Measurements from ENCODE around the gene PIM1.
"Not testable (repeated sequence)": the region's sequence is repeated elsewhere in the genome, so short reads cannot be mapped to it uniquely, and the experiment has no call there.

Gene PIM1

DNA sequence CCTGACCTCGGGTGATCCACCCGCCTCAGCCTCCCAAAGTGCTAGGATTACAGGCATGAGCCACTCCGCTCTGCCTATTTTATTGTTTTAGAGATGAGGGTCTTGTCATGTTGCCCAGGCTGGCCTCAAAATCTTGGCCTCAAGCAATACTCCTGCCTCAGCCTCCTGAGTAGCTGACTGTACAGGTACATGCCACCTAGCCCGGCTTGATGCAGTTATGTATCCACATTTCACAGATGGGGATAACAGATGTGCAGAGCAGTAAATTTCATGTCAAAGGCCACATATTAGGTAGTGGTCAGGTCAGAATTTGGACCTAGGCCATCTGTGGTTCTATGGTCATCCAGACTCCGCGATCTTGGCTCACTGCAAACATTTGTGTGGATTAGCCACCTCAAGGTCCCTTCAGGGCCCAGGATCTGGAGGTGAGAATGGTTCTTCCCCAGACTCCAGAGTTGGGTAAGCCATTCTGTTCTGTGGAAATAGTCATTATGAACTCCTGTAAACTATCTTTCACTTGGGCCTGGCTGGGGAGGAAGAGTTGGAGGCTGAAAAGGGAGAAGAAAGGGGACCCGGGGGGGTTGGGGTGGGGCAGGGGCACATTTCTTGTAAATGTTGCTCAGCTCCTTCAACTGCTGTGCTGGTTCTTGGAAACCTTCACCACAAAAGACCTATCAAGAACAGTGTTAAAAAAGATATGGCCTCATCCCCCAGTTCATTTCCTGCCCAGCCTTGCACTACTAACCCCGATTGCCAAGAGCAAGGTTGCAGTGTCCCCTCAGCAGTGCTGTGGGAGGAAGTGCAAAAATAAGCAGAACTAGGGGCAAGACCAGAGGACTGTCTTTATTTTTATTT lies 13.0 kb downstream of the PIM1 start:
- TF ChIP-seq, protein P1, sequence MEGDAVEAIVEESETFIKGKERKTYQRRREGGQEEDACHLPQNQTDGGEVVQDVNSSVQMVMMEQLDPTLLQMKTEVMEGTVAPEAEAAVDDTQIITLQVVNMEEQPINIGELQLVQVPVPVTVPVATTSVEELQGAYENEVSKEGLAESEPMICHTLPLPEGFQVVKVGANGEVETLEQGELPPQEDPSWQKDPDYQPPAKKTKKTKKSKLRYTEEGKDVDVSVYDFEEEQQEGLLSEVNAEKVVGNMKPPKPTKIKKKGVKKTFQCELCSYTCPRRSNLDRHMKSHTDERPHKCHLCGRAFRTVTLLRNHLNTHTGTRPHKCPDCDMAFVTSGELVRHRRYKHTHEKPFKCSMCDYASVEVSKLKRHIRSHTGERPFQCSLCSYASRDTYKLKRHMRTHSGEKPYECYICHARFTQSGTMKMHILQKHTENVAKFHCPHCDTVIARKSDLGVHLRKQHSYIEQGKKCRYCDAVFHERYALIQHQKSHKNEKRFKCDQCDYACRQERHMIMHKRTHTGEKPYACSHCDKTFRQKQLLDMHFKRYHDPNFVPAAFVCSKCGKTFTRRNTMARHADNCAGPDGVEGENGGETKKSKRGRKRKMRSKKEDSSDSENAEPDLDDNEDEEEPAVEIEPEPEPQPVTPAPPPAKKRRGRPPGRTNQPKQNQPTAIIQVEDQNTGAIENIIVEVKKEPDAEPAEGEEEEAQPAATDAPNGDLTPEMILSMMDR (IDR thresholded peaks at IDR 0.05; ENCODE audit: low read depth, low read length, missing control alignments): no peak
- DNase-seq: no peak
- no peaks in the 10 kb centered on the region for H3K27me3 ChIP-seq (replicated peaks)
- in situ Hi-C loops (cut with HindIII; ENCODE audit: low pct_ligation_motif_present, low sequenced_read_pairs): no loop called here
- H3K27ac ChIP-seq: no peak overlapping the region
- H3K36me3 ChIP-seq (replicated peaks): no peaks in the 10 kb centered on the region
- no peak overlapping the region for H3K4me3 ChIP-seq (ENCODE audit: low read depth, low read length)

DNA sequence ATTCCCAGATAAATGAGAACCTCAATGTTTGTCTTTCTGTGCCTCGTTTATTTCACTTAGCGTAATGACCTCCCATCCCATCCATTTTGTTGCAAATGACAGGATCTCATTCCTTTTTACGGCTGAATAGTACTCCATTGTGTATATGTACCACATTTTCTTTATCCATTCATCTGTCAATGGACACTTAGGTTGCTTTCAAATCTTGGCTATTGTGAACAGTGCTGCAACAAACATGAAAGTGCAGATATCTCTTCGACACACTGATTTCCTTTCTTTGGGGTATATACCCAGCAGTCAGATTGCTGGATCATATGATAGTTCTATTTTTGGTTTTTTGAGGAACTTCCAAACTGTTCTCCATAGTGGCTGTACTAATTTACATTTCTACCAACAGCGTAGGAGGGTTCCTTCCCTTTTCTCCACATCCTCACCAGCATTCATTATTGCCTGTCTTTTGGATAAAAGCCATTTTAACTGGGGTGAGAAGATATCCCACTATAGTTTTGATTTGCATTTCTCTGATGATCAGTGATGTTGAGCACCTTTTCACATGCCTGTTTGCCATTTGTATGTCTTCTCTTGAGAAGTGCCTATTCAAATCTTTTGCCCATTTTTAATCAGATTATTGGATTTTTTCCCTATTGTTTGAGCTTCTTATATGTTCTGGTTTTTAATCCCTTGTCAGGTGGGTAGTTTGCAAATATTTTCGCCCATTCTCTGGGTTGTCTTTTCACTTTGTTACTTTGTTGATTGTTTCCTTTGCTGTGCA lies 16.2 kb downstream of the PIM1 start:
- H3K4me3 ChIP-seq (ENCODE audit: low read depth, low read length); H3K36me3 ChIP-seq (replicated peaks); DNase-seq; H3K27me3 ChIP-seq (replicated peaks); H3K27ac ChIP-seq; in situ Hi-C loops (cut with HindIII; ENCODE audit: low pct_ligation_motif_present, low sequenced_read_pairs): not testable (repeated sequence)

DNA sequence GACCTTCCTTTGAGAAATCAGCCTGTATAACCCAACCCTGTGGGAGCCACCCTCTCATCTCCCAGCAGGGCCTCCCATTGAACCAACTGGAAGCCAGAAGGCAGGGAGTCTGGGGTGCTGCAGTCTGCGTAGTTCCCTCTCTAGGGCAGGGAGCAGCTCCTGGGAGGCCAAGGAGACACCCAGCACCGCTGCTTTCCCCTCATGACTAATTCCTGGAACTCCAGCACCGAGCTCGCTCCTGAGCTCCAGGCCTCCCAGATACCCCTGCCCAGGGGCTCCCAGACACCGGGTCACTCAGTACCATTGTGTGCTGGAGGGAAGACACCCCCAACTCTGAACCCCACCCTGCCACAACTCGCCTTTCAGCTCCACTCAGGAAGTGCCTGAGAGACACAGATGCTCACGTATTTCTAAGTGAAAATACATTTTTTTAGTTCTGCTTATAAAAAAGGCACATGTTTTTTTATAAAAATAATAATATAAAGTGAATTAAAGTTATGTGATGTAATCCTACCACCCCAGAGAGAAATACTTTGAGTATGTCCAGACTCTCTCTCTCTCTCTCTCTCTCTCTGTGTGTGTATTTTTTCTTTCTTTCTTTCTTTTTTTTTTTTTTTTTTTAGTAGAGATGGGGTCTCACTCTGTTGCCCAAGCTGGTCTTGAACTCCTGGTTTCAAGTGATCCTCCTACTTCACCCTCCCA lies 17.5 kb downstream of the PIM1 start:
- in situ Hi-C loops (cut with HindIII; ENCODE audit: low pct_ligation_motif_present, low sequenced_read_pairs): no loop called here
- no peak overlapping the region for H3K4me3 ChIP-seq (ENCODE audit: low read depth, low read length)
- H3K27ac ChIP-seq: no peak overlapping the region
- H3K36me3 ChIP-seq (replicated peaks): no peaks in the 10 kb centered on the region
- no peaks in the 10 kb centered on the region for H3K27me3 ChIP-seq (replicated peaks)
- TF ChIP-seq, protein P1 (IDR thresholded peaks at IDR 0.05; ENCODE audit: low read depth, low read length, missing control alignments): no peak
- DNase-seq: no peak

DNA sequence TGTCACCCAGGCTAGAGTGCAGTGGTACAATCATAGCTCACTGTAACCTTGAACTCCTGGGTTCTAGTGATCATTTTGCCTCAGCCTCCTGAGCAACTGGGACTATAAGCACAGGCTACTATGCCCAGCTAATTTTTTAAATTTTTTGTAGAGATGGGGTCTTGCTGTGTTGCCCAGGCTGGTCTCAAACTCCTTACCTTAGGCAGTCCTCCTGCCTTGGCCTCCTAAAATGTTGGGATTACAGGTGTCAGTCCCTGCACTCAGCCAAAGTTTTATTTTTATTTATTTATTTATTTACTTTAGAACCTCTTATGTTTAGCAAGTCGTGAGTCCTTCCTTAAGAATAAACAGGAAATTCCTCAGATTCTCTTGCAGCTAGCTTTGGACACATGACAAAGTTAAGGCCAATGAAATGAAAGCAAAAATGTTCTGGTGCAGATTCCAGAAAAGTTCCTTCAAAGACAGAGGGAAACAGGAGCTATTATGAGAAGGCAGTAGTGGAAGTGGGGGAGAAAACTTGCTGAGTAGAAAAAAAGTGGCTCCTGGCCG lies 19.1 kb downstream of the PIM1 start:
- no peaks in the 10 kb centered on the region for H3K36me3 ChIP-seq (replicated peaks)
- no peak for DNase-seq
- H3K4me3 ChIP-seq (ENCODE audit: low read depth, low read length): no peak overlapping the region
- TF ChIP-seq, protein P1 (IDR thresholded peaks at IDR 0.05; ENCODE audit: low read depth, low read length, missing control alignments): no peak
- H3K27me3 ChIP-seq (replicated peaks): no peaks in the 10 kb centered on the region
- no peak overlapping the region for H3K27ac ChIP-seq
- in situ Hi-C loops (cut with HindIII; ENCODE audit: low pct_ligation_motif_present, low sequenced_read_pairs): no loop called here

DNA sequence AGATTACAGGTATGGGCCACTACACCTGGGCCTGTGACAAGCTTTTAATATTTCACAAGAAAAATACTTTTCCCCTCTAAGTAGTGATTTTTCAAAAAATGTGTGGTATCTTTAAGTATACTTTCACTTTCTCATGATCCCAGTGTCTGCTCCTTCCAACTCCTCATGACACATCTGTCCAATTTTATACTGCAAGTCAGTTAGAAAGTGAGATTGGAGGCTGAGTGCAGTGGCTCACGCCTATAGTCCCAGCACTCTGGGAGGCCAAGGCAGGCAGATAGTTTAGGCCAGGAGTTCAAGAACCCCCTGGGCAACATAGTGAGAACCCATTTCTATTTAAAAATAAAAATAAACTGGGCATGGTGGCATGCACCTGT lies 20.2 kb downstream of the PIM1 start:
- no peaks in the 10 kb centered on the region for H3K27me3 ChIP-seq (replicated peaks)
- peak overlapping the region; percentile 51 for H3K27ac ChIP-seq
- in situ Hi-C loops (cut with HindIII; ENCODE audit: low pct_ligation_motif_present, low sequenced_read_pairs): no loop called here
- no peaks in the 10 kb centered on the region for H3K36me3 ChIP-seq (replicated peaks)
- TF ChIP-seq, protein P1 (IDR thresholded peaks at IDR 0.05; ENCODE audit: low read depth, low read length, missing control alignments): no peak
- H3K4me3 ChIP-seq (ENCODE audit: low read depth, low read length): no peak overlapping the region
- DNase-seq: peak; percentile 31

DNA sequence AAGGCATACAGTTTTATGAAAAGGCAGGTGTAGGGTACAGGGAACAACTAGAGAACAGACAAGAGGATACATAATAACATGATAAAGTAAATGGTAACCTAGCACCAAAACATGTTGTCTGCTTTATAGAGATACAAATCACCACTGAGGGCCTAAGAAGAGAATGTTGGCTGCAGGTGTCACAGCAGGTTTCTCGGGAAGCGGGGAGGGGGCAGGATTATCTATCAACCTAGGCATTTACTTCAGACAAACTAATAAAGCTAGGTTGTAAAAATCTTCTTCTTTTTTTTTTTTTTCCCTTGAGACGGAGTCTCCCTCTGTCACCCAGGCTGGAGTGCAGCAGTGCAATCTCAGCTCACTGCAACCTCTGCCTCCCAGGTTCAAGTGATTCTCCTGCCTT lies 22.7 kb downstream of the PIM1 start:
- Histone ChIP-seq H3K36me3 (replicated peaks) (no peaks in the 10 kb centered on the region), H3K4me3 (ENCODE audit: low read depth, low read length) (no peak overlapping the region), H3K27ac (no peak overlapping the region), H3K27me3 (replicated peaks) (no peaks in the 10 kb centered on the region)
- no peak for DNase-seq
- in situ Hi-C loops (cut with HindIII; ENCODE audit: low pct_ligation_motif_present, low sequenced_read_pairs): no loop called here
- TF ChIP-seq, protein P1 (IDR thresholded peaks at IDR 0.05; ENCODE audit: low read depth, low read length, missing control alignments): no peak

DNA sequence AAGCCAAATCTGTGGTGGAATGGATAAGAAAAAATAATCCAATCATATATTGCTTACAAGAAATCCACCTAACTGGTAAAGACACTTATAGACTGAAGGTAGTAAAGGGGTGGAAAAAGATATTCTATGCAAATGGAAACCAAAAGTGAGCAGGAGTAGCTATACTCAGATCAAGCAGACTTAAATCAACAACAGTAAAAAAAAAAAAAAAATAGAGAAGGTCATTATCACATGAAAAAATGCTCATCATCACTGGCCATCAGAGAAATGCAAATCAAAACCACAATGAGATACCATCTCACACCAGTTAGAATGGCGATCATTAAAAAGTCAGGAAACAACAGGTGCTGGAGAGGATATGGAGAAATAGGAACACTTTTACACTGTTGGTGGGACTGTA lies 24.9 kb downstream of the PIM1 start:
- H3K36me3 ChIP-seq (replicated peaks); DNase-seq; H3K4me3 ChIP-seq (ENCODE audit: low read depth, low read length); H3K27me3 ChIP-seq (replicated peaks); H3K27ac ChIP-seq; in situ Hi-C loops (cut with HindIII; ENCODE audit: low pct_ligation_motif_present, low sequenced_read_pairs): not testable (repeated sequence)

DNA sequence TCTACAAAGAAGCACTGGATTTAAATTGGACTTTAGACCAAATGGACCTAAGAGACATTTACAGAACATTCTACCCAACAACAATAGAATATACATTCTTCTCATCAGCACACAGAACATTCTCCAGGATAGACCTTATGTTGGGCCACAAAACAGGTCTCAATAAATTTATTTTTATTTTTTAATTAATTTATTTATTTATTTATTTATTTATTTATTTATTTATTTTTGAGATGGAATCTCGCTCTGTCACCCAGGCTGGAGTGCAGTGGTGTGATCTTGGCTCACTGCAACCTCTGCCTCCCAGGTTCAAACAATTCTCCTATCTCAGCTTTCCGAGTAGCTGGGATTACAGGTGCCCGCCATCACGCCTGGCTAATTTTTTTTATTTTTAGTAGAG lies 26.5 kb downstream of the PIM1 start:
- H3K27me3 ChIP-seq (replicated peaks); H3K4me3 ChIP-seq (ENCODE audit: low read depth, low read length); in situ Hi-C loops (cut with HindIII; ENCODE audit: low pct_ligation_motif_present, low sequenced_read_pairs); H3K27ac ChIP-seq; H3K36me3 ChIP-seq (replicated peaks); DNase-seq: not testable (repeated sequence)
